OCI-LY1 (cell line): ENCODE results near the gene CD4.

ENCODE experiments used
- H2AFZ ChIP-seq: fragments of 200-600 bp; sonication (generic), shearing (Covaris generic); 2 replicates; pipeline ENCODE4 v1.6.0; 2014; ENCODE audit warnings: antibody characterized with exemption, mild to moderate bottlenecking, low read length
- H3F3A ChIP-seq: fragments of 200-600 bp; sonication (generic), shearing (Covaris generic); 2 replicates; pipeline ENCODE4 v1.6.0; 2014; ENCODE audit warnings: mild to moderate bottlenecking, antibody characterized with exemption, low read length, moderate library complexity; ENCODE audit not compliant: insufficient read depth
- H3K27ac ChIP-seq: fragments of 200-600 bp; sonication (generic); 2 replicates; pipeline ENCODE4 v1.5.1; 2014; ENCODE audit warnings: low read length, mixed run types, mild to moderate bottlenecking, low read depth; ENCODE audit not compliant: poor library complexity, severe bottlenecking
- H3K27me3 ChIP-seq: fragments of 200-600 bp; sonication (generic); 2 replicates; pipeline ENCODE4 v1.6.0; 2014; ENCODE audit warnings: antibody characterized with exemption, mild to moderate bottlenecking, low read length, moderate library complexity; ENCODE audit not compliant: insufficient read depth
- H3K36me3 ChIP-seq: fragments of 200-600 bp; sonication (generic); 2 replicates; pipeline ENCODE4 v1.6.1; 2014; ENCODE audit warnings: mild to moderate bottlenecking, antibody characterized with exemption, low read length, moderate library complexity, mixed read lengths; ENCODE audit not compliant: insufficient read depth
- H3K4me1 ChIP-seq: fragments of 200-600 bp; sonication (generic); 2 replicates; pipeline ENCODE4 v1.5.1; 2014; ENCODE audit warnings: mild to moderate bottlenecking, low read length, moderate library complexity; ENCODE audit not compliant: insufficient read depth, severe bottlenecking
- H3K4me2 ChIP-seq: fragments of 200-600 bp; sonication (generic), shearing (Covaris generic); 2 replicates; pipeline ENCODE4 v1.6.1; 2014; ENCODE audit warnings: low read length
- H3K4me3 ChIP-seq: fragments of 200-600 bp; sonication (generic); 2 replicates; pipeline ENCODE4 v1.5.1; 2014; ENCODE audit warnings: low read length, low read depth, mild to moderate bottlenecking, mixed read lengths; ENCODE audit not compliant: poor library complexity, severe bottlenecking
- H3K79me2 ChIP-seq: fragments of 200-600 bp; shearing (Covaris generic); 2 replicates; pipeline ENCODE4 v1.6.1; 2016; ENCODE audit warnings: mixed run types, low read length, mixed read lengths; ENCODE audit not compliant: insufficient read depth
- H3K9ac ChIP-seq: fragments of 200-600 bp; sonication (generic), shearing (Covaris generic); 2 replicates; pipeline ENCODE4 v1.6.1; 2014; ENCODE audit warnings: mild to moderate bottlenecking, low read length, mixed read lengths
- H3K9me2 ChIP-seq: fragments of 200-600 bp; sonication (generic), shearing (Covaris generic); 2 replicates; pipeline ENCODE4 v1.6.1; 2014; ENCODE audit warnings: low read depth, mild to moderate bottlenecking, low read length, mixed read lengths
- H3K9me3 ChIP-seq: fragments of 200-600 bp; shearing (Covaris generic); 2 replicates; pipeline ENCODE4 v1.6.1; 2014; ENCODE audit warnings: low read length, mixed read lengths
- H4K20me1 ChIP-seq: fragments of 200-600 bp; sonication (generic), shearing (Covaris generic); 2 replicates; pipeline ENCODE4 v1.6.0; 2016; ENCODE audit warnings: mild to moderate bottlenecking, low read length; ENCODE audit not compliant: insufficient read depth
- CTCF ChIP-seq: fragments of 200-600 bp; sonication (generic), shearing (Covaris generic); IDR thresholded peaks from 2 replicates; pipeline ENCODE4 v1.5.1; 2017; ENCODE audit warnings: mild to moderate bottlenecking, antibody characterized with exemption, low read length, moderate library complexity, mixed read lengths
- EZH2 ChIP-seq: fragments of 200-600 bp; sonication (generic), shearing (Covaris generic); IDR thresholded peaks from 2 replicates; pipeline ENCODE4 v1.8.0; 2017; ENCODE audit warnings: borderline replicate concordance, mixed run types, mild to moderate bottlenecking, antibody characterized with exemption, low read length, moderate library complexity, mixed read lengths

Gene CD4

GRCh38 chr12:6828781-6829535, 39.6 kb downstream of the CD4 start:
- Histone ChIP-seq H3F3A (no peaks in the 10 kb centered on the region), H3K4me1 (peaks cover 6% of the 10 kb centered on the region), H3K27me3 (0 out of 2 replicates have a peak, but pooled peaks cover 5% of the 10 kb centered on the region), H3K4me3 (peak overlapping the region; percentile 39), H3K9me2 (no peaks in the 10 kb centered on the region), H3K9me3 (no peaks in the 10 kb centered on the region), H3K36me3 (no peaks in the 10 kb centered on the region), H2AFZ (no peak overlapping the region), H3K9ac (no peak overlapping the region; the same call in 1 of the 2 replicates), H3K27ac (no peak overlapping the region), H4K20me1 (no peaks in the 10 kb centered on the region), H3K4me2 (peak overlapping the region; percentile 49), H3K79me2 (no peaks in the 10 kb centered on the region)
- no peak for TF ChIP-seq EZH2
- TF ChIP-seq CTCF = no peak

GRCh38 chr12:6829536-6830220, 40.4 kb downstream of the CD4 start:
- H3K27ac ChIP-seq = no peak overlapping the region
- peak overlapping the region; percentile 49; the same call in 1 of the 2 replicates for H3K4me2 ChIP-seq
- H3K36me3 ChIP-seq = no peaks in the 10 kb centered on the region
- no peak overlapping the region for H2AFZ ChIP-seq
- H3K9ac ChIP-seq = no peak overlapping the region
- no peaks in the 10 kb centered on the region for H4K20me1 ChIP-seq
- H3K9me3 ChIP-seq = no peaks in the 10 kb centered on the region
- no peaks in the 10 kb centered on the region for H3K9me2 ChIP-seq
- H3K4me1 ChIP-seq = peaks cover 6% of the 10 kb centered on the region
- no peaks in the 10 kb centered on the region for H3K79me2 ChIP-seq
- TF ChIP-seq CTCF = no peak
- TF ChIP-seq EZH2 = no peak
- H3K27me3 ChIP-seq = 0 out of 2 replicates have a peak, but pooled peaks cover 5% of the 10 kb centered on the region
- no peaks in the 10 kb centered on the region for H3F3A ChIP-seq
- peak overlapping the region; percentile 39 for H3K4me3 ChIP-seq

DNA sequence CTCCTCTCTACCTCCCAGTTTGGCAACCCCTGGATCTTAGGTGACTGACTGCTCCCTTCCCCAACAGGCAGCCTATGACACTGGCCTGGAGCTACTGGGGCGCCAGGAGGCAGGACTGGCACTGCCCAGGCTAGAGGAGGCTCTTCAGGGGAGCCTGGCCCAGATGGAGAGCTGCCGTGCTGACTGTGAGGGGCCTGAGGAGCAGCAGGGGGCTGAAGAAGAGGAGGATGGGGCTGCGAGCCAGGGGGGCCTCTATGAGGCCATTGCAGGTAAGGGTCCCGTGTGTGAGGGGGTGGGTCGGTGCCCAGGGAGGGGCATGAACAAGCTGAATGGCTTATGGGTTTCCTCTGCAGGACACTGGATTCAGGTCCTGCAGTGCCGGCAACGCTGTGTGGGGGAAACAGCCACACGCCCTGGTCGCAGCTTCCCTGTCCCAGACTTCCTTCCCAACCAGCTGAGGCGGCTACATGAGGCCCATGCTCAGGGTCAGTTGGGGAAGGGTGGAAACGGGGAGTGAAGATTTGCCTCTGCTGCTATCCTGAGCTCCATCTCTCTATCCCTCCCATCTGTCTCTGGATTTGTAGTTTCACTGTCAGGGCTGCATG, 41.1 kb downstream of the CD4 start:
- no peaks in the 10 kb centered on the region for H3K36me3 ChIP-seq
- H3K4me3 ChIP-seq = no peak overlapping the region
- 0 out of 2 replicates have a peak, but pooled peaks cover under 1% of the 10 kb centered on the region for H3K27me3 ChIP-seq
- H3K27ac ChIP-seq = no peak overlapping the region
- no peaks in the 10 kb centered on the region for H3K9me2 ChIP-seq
- no peak overlapping the region for H2AFZ ChIP-seq
- TF ChIP-seq EZH2 (no peak), CTCF (no peak)
- H3K9me3 ChIP-seq = no peaks in the 10 kb centered on the region
- H3K79me2 ChIP-seq = no peaks in the 10 kb centered on the region
- H3K4me1 ChIP-seq = peaks cover 6% of the 10 kb centered on the region
- H3K4me2 ChIP-seq = no peak overlapping the region
- H4K20me1 ChIP-seq = no peaks in the 10 kb centered on the region
- no peaks in the 10 kb centered on the region for H3F3A ChIP-seq
- no peak overlapping the region for H3K9ac ChIP-seq
